GM12873 (cell line): ENCODE results near the gene HDX.

Experiments used
- CTCF ChIP-seq: IDR thresholded peaks from 2 replicates; pipeline ENCODE4 v1.5.1; 2012; ENCODE audit warnings: low read depth, mild to moderate bottlenecking, moderate library complexity, low read length, control low read depth; ENCODE audit not compliant: insufficient read depth; ENCODE audit errors: missing control alignments

HDX gene

GRCh38 chrX:84475101-84475500 lies 27.2 kb downstream of the HDX start:
- no peak for TF ChIP-seq CTCF

GRCh38 chrX:84469226-84469625 lies 33.0 kb downstream of the HDX start:
- no peak for TF ChIP-seq CTCF

- no peak for TF ChIP-seq CTCF
Observed at GRCh38 chrX:84467898-84468297, 34.4 kb downstream of the HDX start.

- TF ChIP-seq CTCF = no peak
Observed at GRCh38 chrX:84453351-84454246, 48.7 kb downstream of the HDX start.

- no peak for TF ChIP-seq CTCF
Observed at GRCh38 chrX:84441143-84441542, 61.1 kb downstream of the HDX start.

- TF ChIP-seq CTCF = no peak
Observed at GRCh38 chrX:84415140-84415539, 87.1 kb downstream of the HDX start.

- no peak for TF ChIP-seq CTCF
Observed at GRCh38 chrX:84363663-84364062, 138.6 kb downstream of the HDX start.
